Activated T-helper 1 cell treated with Interleukin-2 at 50 U/mL for 16 hours (primary cell): ENCODE results near the gene MAZ.
"Not testable (repeated sequence)": the region's sequence is repeated elsewhere in the genome, so short reads cannot be mapped to it uniquely, and the experiment has no call there.

Source experiments
- DNase-seq: peaks from one replicate; pipeline ENCODE4 v3.0.0-alpha.2; 2020; ENCODE audit warnings: low read depth

MAZ gene

GRCh38 chr16:29825145-29826044 lies 19.1 kb downstream of the MAZ start:
- no peak for DNase-seq

- no peak for DNase-seq
These were observed 20.0 kb downstream of the MAZ start for GRCh38 chr16:29826342-29826695.

- DNase-seq = no peak
These were observed 24.4 kb downstream of the MAZ start for GRCh38 chr16:29830774-29831173.

GRCh38 chr16:29831490-29831889 lies 25.2 kb downstream of the MAZ start:
- no peak for DNase-seq

- DNase-seq = not testable (repeated sequence)
These were observed 26.9 kb downstream of the MAZ start for GRCh38 chr16:29833219-29833618.

- no peak for DNase-seq
These were observed 27.8 kb downstream of the MAZ start for GRCh38 chr16:29834079-29834478.

- DNase-seq = no peak
These were observed 29.6 kb downstream of the MAZ start for GRCh38 chr16:29835926-29836325.

- no peak for DNase-seq
These were observed 30.3 kb downstream of the MAZ start for GRCh38 chr16:29836623-29837022.

- DNase-seq = no peak
These were observed 31.5 kb downstream of the MAZ start for GRCh38 chr16:29837841-29838240.

- DNase-seq = no peak
These were observed 33.5 kb downstream of the MAZ start for GRCh38 chr16:29839822-29840221.

- DNase-seq = no peak
These were observed 33.9 kb downstream of the MAZ start for GRCh38 chr16:29840240-29840639.

GRCh38 chr16:29841631-29842030 lies 35.3 kb downstream of the MAZ start:
- DNase-seq = no peak

- DNase-seq = no peak
These were observed 36.5 kb downstream of the MAZ start for GRCh38 chr16:29842732-29843346.

- no peak for DNase-seq
These were observed 37.6 kb downstream of the MAZ start for GRCh38 chr16:29843931-29844330.

GRCh38 chr16:29844575-29845331 lies 38.4 kb downstream of the MAZ start:
- no peak for DNase-seq

- no peak for DNase-seq
These were observed 39.3 kb downstream of the MAZ start for GRCh38 chr16:29845656-29846055.

GRCh38 chr16:29848420-29849297 lies 42.3 kb downstream of the MAZ start:
- peak; percentile 70 for DNase-seq

GRCh38 chr16:29849505-29849904 lies 43.2 kb downstream of the MAZ start:
- no peak for DNase-seq

- no peak for DNase-seq
These were observed 44.7 kb downstream of the MAZ start for GRCh38 chr16:29850998-29851397.

GRCh38 chr16:29852654-29853053 lies 46.3 kb downstream of the MAZ start:
- no peak for DNase-seq

- DNase-seq = no peak
These were observed 48.3 kb downstream of the MAZ start for GRCh38 chr16:29854520-29855100.
